ENCODE data around the gene HERPUD1. TPM values are rescaled to one million over a fixed set of nuclear protein-coding genes. Genes with fewer than 3 reads are reported as not detected.

The HERPUD1 gene
- total and polyA plus RNA-seq, 4 donors: 57.8 to 219 (median 118) TPM

DNA sequence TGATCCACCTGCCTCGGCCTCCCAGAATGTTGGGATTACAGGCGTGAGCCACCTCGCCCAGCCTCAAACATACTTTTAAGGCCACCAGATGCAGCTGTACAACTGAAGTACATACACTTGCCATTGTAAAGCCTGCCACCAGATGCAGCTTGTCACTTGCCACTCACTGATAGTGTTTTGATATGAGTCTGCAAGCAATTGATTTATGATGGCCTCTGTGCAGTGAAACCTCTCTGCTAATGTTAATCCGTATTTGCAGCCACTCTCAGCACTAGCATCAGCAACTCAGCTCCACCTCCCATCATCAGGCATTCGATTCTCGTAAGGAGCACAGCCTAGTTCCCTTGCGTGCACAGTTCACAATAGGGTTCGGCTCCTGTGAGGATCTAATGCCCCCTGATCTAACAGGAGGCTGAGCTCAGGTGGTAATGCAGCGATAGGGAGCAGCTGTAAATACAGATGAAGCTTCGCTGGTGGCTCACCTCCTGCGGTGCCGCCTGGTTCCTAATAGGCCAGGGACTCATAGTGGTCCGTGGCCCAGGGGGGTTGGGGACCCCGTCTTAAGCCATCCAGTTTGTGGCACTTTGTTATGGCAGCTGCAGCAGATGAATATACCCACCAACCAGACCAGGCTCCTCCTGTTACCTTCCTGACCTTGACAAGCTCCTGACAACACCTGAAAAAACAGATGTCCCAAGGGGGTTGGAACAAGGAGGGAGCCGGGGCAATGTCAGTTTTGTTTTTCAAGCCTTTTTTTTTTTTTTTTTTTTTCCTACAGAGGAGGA is 1.3 kb upstream of the HERPUD1 start:
- H3K36me3 ChIP-seq (ENCODE audit: control insufficient read depth in 4 of 4, insufficient read depth in 3 of 4, low read depth in 1 of 4, low read length in 3 of 4): peaks cover 2 to 9% (median 4%) of the 10 kb centered on the region in 4 donors
- DNase-seq (ENCODE audit: low spot score): no peak
- 82% methylated on average over 15 of the region's 15 CpGs for WGBS
- H3K9ac ChIP-seq (ENCODE audit: low read depth in 1 of 2, low read length in 2 of 2): peak overlapping the region; percentile 91 to 92
- peak overlapping the region in 1 of 2 donors; percentile 97 for H3K27ac ChIP-seq (ENCODE audit: low read depth in 1 of 2, low read length in 2 of 2)
- peaks cover 2 to 19% (median 18%) of the 10 kb centered on the region in 4 donors for H3K4me1 ChIP-seq (ENCODE audit: control insufficient read depth in 4 of 4, insufficient read depth in 4 of 4, low read length in 3 of 4)
- no peaks in the 10 kb centered on the region for H3K9me3 ChIP-seq (ENCODE audit: control insufficient read depth in 4 of 4, low read length in 3 of 4)
- H3K4me3 ChIP-seq (ENCODE audit: low read depth in 1 of 3, low read length in 3 of 3): no peak overlapping the region
- no peaks in the 10 kb centered on the region for H3K27me3 ChIP-seq (ENCODE audit: control insufficient read depth in 4 of 4, insufficient read depth in 4 of 4, low read length in 3 of 4)
- TF ChIP-seq HNF4A (conservative IDR thresholded peaks at IDR 0.05) (no peak), GABPA (IDR thresholded peaks at IDR 0.05 in 1 of 2, conservative IDR thresholded peaks at IDR 0.05 in 1 of 2) (no peak), TAF1 (conservative IDR thresholded peaks at IDR 0.05) (no peak), EGR1 (IDR thresholded peaks at IDR 0.05; ENCODE audit: low read depth in 2 of 2) (no peak), SP1 (IDR thresholded peaks at IDR 0.05) (no peak)
- TF ChIP-seq, protein P1, sequence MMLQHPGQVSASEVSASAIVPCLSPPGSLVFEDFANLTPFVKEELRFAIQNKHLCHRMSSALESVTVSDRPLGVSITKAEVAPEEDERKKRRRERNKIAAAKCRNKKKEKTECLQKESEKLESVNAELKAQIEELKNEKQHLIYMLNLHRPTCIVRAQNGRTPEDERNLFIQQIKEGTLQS (IDR thresholded peaks at IDR 0.05): no peak

DNA sequence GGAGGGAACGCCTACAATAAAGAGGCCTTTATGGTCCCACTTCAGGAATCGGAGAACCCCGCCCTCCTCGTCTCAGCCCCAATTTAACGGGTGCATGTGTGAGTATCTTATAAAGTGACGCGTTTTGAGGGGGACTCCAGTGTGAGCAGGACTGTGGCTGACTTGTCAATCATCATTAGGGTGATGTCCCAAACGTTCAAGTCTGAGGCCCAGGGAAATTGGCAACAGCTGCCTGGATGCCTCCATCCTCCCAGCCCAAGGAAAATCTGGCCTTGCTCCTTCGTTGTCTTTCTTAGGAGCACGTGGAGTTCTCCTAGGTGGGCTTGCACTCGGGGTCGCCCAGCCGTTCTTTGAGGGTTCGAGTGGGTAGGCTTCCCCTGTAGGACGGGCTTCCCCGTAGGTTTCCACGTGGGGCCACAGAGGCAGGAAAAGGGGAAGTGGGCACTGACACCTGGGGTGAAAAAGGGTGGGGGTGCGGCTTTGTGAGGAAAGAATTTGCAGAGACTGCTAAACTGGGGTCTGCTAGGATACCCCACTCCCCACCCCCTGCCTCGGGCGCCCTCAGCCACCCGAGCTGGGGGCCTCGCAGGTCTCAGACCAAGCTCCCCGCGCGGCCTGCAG is 561 bp upstream of the HERPUD1 start:
- no peaks in the 10 kb centered on the region for H3K9me3 ChIP-seq (ENCODE audit: control insufficient read depth in 4 of 4, low read length in 3 of 4)
- peaks cover 2 to 16% (median 11%) of the 10 kb centered on the region in 4 donors for H3K36me3 ChIP-seq (ENCODE audit: control insufficient read depth in 4 of 4, insufficient read depth in 3 of 4, low read depth in 1 of 4, low read length in 3 of 4)
- H3K27me3 ChIP-seq (ENCODE audit: control insufficient read depth in 4 of 4, insufficient read depth in 4 of 4, low read length in 3 of 4): no peaks in the 10 kb centered on the region
- H3K4me1 ChIP-seq (ENCODE audit: control insufficient read depth in 4 of 4, insufficient read depth in 4 of 4, low read length in 3 of 4): peaks cover 2 to 26% (median 21%) of the 10 kb centered on the region in 4 donors
- 33% methylated on average over 25 of the region's 25 CpGs for WGBS
- peak overlapping the region; percentile 95 to 97 for H3K27ac ChIP-seq (ENCODE audit: low read depth in 1 of 2, low read length in 2 of 2)
- TF ChIP-seq FOXA1 (IDR thresholded peaks at IDR 0.05) (no peak), EGR1 (IDR thresholded peaks at IDR 0.05; ENCODE audit: low read depth in 2 of 2) (no peak), JUND (IDR thresholded peaks at IDR 0.05) (no peak), TAF1 (conservative IDR thresholded peaks at IDR 0.05) (no peak)
- TF ChIP-seq, protein P2, sequence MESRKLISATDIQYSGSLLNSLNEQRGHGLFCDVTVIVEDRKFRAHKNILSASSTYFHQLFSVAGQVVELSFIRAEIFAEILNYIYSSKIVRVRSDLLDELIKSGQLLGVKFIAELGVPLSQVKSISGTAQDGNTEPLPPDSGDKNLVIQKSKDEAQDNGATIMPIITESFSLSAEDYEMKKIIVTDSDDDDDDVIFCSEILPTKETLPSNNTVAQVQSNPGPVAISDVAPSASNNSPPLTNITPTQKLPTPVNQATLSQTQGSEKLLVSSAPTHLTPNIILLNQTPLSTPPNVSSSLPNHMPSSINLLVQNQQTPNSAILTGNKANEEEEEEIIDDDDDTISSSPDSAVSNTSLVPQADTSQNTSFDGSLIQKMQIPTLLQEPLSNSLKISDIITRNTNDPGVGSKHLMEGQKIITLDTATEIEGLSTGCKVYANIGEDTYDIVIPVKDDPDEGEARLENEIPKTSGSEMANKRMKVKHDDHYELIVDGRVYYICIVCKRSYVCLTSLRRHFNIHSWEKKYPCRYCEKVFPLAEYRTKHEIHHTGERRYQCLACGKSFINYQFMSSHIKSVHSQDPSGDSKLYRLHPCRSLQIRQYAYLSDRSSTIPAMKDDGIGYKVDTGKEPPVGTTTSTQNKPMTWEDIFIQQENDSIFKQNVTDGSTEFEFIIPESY (IDR thresholded peaks at IDR 0.05): no peak
- TF ChIP-seq, protein P1 (IDR thresholded peaks at IDR 0.05): no peak
- peak; percentile 40 for DNase-seq (ENCODE audit: low spot score)
- H3K9ac ChIP-seq (ENCODE audit: low read depth in 1 of 2, low read length in 2 of 2): peak overlapping the region; percentile 91 to 92
- peak overlapping the region; percentile 33 to 53 (median 44) for H3K4me3 ChIP-seq (ENCODE audit: low read depth in 1 of 3, low read length in 3 of 3)

DNA sequence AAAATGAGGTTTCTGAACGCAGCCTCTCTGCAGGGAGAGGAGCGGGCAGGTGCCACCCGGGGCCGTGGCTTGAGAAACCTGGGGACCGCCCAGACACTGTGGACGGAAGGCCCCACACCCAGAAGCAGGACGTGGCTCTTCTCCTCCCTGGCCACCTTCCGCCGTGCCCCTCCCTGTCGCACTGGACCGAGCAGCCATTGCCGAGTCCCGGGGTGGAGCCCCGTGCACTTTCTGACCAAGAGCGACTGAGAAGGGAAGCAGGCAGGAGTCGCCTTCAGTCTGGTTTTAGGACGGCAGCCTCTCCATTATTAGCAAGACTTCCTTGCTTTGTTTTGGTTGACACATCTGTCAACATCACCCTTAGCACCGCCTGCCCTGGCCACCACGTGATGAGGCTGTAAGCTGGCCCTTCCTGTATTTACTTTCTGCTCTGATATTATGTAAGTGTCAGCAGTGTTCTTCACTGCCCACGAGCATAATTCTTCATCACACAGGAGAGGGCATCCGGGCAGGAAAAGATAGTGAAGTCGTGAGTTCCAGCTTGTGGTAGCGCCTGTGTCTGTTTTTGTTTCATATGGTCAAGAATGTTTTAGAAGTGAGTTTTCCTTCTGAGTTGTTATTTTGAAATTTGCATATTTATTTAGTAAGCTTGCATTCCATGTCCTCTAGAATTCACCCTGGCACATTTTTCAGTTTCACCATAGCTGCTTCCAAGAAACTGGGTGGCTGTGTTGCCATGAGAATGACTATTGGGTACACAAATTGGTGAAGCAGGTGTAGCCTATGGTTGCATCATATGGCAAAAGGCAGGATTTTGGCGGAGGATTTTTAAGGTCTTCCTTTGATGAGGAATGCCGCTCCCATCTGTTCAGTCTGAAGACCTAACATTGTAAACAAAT is 1.0 kb downstream of the HERPUD1 start:
- peak overlapping the region; percentile 95 to 97 for H3K9ac ChIP-seq (ENCODE audit: low read depth in 1 of 2, low read length in 2 of 2)
- peak overlapping the region; percentile 79 to 98 (median 91) for H3K4me3 ChIP-seq (ENCODE audit: low read depth in 1 of 3, low read length in 3 of 3)
- H3K27ac ChIP-seq (ENCODE audit: low read depth in 1 of 2, low read length in 2 of 2): peak overlapping the region; percentile 95 to 97
- peak; percentile 76 for DNase-seq (ENCODE audit: low spot score)
- peaks cover 2 to 32% (median 26%) of the 10 kb centered on the region in 4 donors for H3K4me1 ChIP-seq (ENCODE audit: control insufficient read depth in 4 of 4, insufficient read depth in 4 of 4, low read length in 3 of 4)
- H3K9me3 ChIP-seq (ENCODE audit: control insufficient read depth in 4 of 4, low read length in 3 of 4): no peaks in the 10 kb centered on the region
- no peaks in the 10 kb centered on the region for H3K27me3 ChIP-seq (ENCODE audit: control insufficient read depth in 4 of 4, insufficient read depth in 4 of 4, low read length in 3 of 4)
- peaks cover 5 to 32% (median 26%) of the 10 kb centered on the region in 4 donors for H3K36me3 ChIP-seq (ENCODE audit: control insufficient read depth in 4 of 4, insufficient read depth in 3 of 4, low read depth in 1 of 4, low read length in 3 of 4)
- 1% methylated on average over 25 of the region's 25 CpGs for WGBS
- TF ChIP-seq, protein P3, sequence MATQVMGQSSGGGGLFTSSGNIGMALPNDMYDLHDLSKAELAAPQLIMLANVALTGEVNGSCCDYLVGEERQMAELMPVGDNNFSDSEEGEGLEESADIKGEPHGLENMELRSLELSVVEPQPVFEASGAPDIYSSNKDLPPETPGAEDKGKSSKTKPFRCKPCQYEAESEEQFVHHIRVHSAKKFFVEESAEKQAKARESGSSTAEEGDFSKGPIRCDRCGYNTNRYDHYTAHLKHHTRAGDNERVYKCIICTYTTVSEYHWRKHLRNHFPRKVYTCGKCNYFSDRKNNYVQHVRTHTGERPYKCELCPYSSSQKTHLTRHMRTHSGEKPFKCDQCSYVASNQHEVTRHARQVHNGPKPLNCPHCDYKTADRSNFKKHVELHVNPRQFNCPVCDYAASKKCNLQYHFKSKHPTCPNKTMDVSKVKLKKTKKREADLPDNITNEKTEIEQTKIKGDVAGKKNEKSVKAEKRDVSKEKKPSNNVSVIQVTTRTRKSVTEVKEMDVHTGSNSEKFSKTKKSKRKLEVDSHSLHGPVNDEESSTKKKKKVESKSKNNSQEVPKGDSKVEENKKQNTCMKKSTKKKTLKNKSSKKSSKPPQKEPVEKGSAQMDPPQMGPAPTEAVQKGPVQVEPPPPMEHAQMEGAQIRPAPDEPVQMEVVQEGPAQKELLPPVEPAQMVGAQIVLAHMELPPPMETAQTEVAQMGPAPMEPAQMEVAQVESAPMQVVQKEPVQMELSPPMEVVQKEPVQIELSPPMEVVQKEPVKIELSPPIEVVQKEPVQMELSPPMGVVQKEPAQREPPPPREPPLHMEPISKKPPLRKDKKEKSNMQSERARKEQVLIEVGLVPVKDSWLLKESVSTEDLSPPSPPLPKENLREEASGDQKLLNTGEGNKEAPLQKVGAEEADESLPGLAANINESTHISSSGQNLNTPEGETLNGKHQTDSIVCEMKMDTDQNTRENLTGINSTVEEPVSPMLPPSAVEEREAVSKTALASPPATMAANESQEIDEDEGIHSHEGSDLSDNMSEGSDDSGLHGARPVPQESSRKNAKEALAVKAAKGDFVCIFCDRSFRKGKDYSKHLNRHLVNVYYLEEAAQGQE (IDR thresholded peaks at IDR 0.05): peak; percentile 59
- peak; percentile 99 for TF ChIP-seq FOXA2 (IDR thresholded peaks at IDR 0.05)
- peak; percentile 51 to 81 for TF ChIP-seq RXRA (IDR thresholded peaks at IDR 0.05)
- peak; percentile 96 for TF ChIP-seq YY1 (IDR thresholded peaks at IDR 0.05)
- TF ChIP-seq NR2F2 (IDR thresholded peaks at IDR 0.05): peak; percentile 45
- TF ChIP-seq SP1 (IDR thresholded peaks at IDR 0.05): peak; percentile 72
- TF ChIP-seq TAF1 (conservative IDR thresholded peaks at IDR 0.05): peak; percentile 81
- TF ChIP-seq, protein P4, sequence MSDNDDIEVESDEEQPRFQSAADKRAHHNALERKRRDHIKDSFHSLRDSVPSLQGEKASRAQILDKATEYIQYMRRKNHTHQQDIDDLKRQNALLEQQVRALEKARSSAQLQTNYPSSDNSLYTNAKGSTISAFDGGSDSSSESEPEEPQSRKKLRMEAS (IDR thresholded peaks at IDR 0.05): peak; percentile 97
- TF ChIP-seq HNF4G (IDR thresholded peaks at IDR 0.05): no peak
- TF ChIP-seq HNF4A (conservative IDR thresholded peaks at IDR 0.05): peak; percentile 40 to 60
